Mucosa of descending colon (tissue), 3 donors: ENCODE measurements around the gene CCDC9. TPM values are rescaled to one million over a fixed set of nuclear protein-coding genes. Genes with fewer than 3 reads are reported as not detected.
"Not testable (repeated sequence)": the region's sequence is repeated elsewhere in the genome, so short reads cannot be mapped to it uniquely, and the experiment has no call there.

Source experiments
- ATAC-seq: fragments of 200-7000 bp; cut with Tn5 transposase; one replicate; pipeline ENCODE4 v1.9.1; 2020; ENCODE audit warnings: mild to moderate bottlenecking, moderate library complexity
- DNase-seq, 3 donors: peaks; one replicate each; pipeline ENCODE4 v3.0.0-alpha.2; 2020
- H3K36me3 ChIP-seq: fragments of 200-600 bp; one replicate; pipeline ENCODE4 v1.8.0; 2021; ENCODE audit warnings: low read depth, mild to moderate bottlenecking
- H3K4me1 ChIP-seq: fragments of 200-600 bp; one replicate; pipeline ENCODE4 v1.8.0; 2021; ENCODE audit warnings: low read depth, mild to moderate bottlenecking
- H3K4me3 ChIP-seq: fragments of 200-600 bp; one replicate; pipeline ENCODE4 v1.8.0; 2021; ENCODE audit warnings: mild to moderate bottlenecking
- H3K9me3 ChIP-seq: fragments of 200-600 bp; one replicate; pipeline ENCODE4 v1.8.0; 2021; ENCODE audit warnings: mild to moderate bottlenecking
- intact Hi-C, 2 donors: fragments of 100-400 bp; cut with DNase I in 1 of 2; cut with micrococcal nuclease in 1 of 2; formaldehyde crosslinking; loops; one replicate each; pipeline versions ENCODE4 v1.11.0 to v1.11.1; 2022; cut with DNase I, micrococcal nuclease
- total RNA-seq, 3 donors: library from RNA; stranded (reverse); fragmentation: NEBNext Ultra II Directional in 2 of 3; extraction: Animal tissue kit (Norgen Biotek cat#: 25700) in 2 of 3; gene quantifications; one replicate each; pipeline versions ENCODE4 v1.2.1 to v1.2.4, GENCODE V29; 2021 to 2023
- TF ChIP-seq, protein P1 (sequence below): fragments of 200-600 bp; IDR thresholded peaks from one replicate; pipeline ENCODE4 v1.8.0; 2022; ENCODE audit warnings: antibody characterized with exemption, mild to moderate bottlenecking
- donor health status: DM: no; HTN: no; CAD: no; lungs with moderate emphysema.
- donor health status: DM: no; HTN: no; CAD: no.
- donor health status: DM: no; HTN: yes; CAD: no.

CCDC9 gene
- total RNA-seq, 3 donors from 2014 or later: 33.3 to 46.9 (median 38.7) TPM

DNA sequence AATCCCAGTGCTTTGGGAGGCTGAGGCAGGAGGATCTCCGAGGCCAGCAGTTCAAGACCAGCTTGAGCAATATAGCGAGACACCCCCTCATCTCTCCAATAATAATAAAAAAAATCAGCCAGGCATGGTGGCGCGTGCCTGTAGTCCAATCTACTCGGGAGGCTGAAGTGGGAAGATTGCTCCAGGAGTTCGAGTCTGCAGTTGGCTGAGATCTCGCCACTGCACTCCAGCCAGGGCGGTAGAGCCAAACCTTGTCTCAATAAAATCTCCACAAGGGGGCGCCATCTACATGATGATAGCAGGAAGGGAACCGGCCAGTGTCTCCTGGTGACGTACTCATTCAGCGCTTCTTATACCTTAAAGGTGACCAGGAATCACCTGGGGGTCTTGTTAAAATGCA is 39.7 kb downstream of the CCDC9 start:
- no peaks in the 10 kb centered on the region for H3K4me1 ChIP-seq
- peak; percentile 99 for ATAC-seq
- DNase-seq: peak in 2 of 3 donors; percentile 58 to 97
- no peaks in the 10 kb centered on the region for H3K36me3 ChIP-seq
- TF ChIP-seq, protein P1, sequence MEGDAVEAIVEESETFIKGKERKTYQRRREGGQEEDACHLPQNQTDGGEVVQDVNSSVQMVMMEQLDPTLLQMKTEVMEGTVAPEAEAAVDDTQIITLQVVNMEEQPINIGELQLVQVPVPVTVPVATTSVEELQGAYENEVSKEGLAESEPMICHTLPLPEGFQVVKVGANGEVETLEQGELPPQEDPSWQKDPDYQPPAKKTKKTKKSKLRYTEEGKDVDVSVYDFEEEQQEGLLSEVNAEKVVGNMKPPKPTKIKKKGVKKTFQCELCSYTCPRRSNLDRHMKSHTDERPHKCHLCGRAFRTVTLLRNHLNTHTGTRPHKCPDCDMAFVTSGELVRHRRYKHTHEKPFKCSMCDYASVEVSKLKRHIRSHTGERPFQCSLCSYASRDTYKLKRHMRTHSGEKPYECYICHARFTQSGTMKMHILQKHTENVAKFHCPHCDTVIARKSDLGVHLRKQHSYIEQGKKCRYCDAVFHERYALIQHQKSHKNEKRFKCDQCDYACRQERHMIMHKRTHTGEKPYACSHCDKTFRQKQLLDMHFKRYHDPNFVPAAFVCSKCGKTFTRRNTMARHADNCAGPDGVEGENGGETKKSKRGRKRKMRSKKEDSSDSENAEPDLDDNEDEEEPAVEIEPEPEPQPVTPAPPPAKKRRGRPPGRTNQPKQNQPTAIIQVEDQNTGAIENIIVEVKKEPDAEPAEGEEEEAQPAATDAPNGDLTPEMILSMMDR: peak; percentile 57
- no peaks in the 10 kb centered on the region for H3K9me3 ChIP-seq
- intact Hi-C loops: loop anchor here in 1 of 2 donors (10.0 kb wide), 1 partner anchor 89 kb away; no protein-coding TSS in a partner anchor
- H3K4me3 ChIP-seq: no peak overlapping the region

- DNase-seq, intact Hi-C loops, H3K4me3 ChIP-seq, H3K36me3 ChIP-seq, H3K9me3 ChIP-seq, H3K4me1 ChIP-seq, ATAC-seq: not testable (repeated sequence)
Observed at GRCh38 chr19:47300867-47301266, 44.5 kb downstream of the CCDC9 start.

DNA sequence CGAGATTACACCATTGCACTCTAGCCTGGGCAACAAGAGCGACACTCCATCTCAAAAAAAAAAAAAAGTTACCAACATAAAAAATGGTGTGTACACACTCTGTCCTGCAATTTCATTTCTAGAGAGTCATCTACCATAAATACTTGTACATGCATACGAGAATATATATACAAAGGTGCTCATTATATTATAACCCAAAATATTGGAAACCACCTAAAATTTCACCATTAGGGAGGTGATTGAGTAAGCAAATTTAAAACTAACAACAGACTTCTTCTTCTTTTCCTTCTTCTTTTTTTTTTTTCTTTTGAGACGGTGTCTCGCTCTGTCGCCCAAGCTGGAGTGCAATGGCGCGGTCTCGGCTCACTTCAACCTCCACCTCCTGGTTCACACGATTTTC is 45.9 kb downstream of the CCDC9 start:
- Histone ChIP-seq H3K4me1 (no peaks in the 10 kb centered on the region), H3K36me3 (no peaks in the 10 kb centered on the region), H3K9me3 (no peaks in the 10 kb centered on the region), H3K4me3 (no peak overlapping the region)
- TF ChIP-seq, protein P1: no peak
- intact Hi-C loops: no loop called here
- DNase-seq (no peak), ATAC-seq (no peak)

- ATAC-seq (no peak), DNase-seq (no peak)
- Histone ChIP-seq H3K9me3 (no peaks in the 10 kb centered on the region), H3K4me3 (no peak overlapping the region), H3K4me1 (no peaks in the 10 kb centered on the region), H3K36me3 (no peaks in the 10 kb centered on the region)
- TF ChIP-seq, protein P1: no peak
- intact Hi-C loops: no loop called here
Observed at GRCh38 chr19:47303966-47304365, 47.6 kb downstream of the CCDC9 start.

- no peaks in the 10 kb centered on the region for H3K4me1 ChIP-seq
- no peak overlapping the region for H3K4me3 ChIP-seq
- intact Hi-C loops: no loop called here
- no peaks in the 10 kb centered on the region for H3K9me3 ChIP-seq
- TF ChIP-seq, protein P1: peak; percentile 95
- no peaks in the 10 kb centered on the region for H3K36me3 ChIP-seq
- ATAC-seq (peak; percentile 91), DNase-seq (peak in 2 of 3 donors; percentile 72 to 75)
Observed at GRCh38 chr19:47305309-47305751, 49.0 kb downstream of the CCDC9 start.

GRCh38 chr19:47306303-47306702 is 50.0 kb downstream of the CCDC9 start:
- intact Hi-C loops: no loop called here
- no peak for ATAC-seq
- H3K36me3 ChIP-seq: no peaks in the 10 kb centered on the region
- H3K9me3 ChIP-seq: no peaks in the 10 kb centered on the region
- H3K4me1 ChIP-seq: no peaks in the 10 kb centered on the region
- no peak overlapping the region for H3K4me3 ChIP-seq
- TF ChIP-seq, protein P1: no peak
- DNase-seq: no peak
